ENCODE measurements around the gene PRKCZ.

Gene PRKCZ

GRCh38 chr1:2198571-2198970, 148.4 kb downstream of the PRKCZ start:
- DNase-seq: no peak

GRCh38 chr1:2199042-2199810, 149.0 kb downstream of the PRKCZ start:
- peak; percentile 87 to 91 (median 88) for DNase-seq

GRCh38 chr1:2200308-2200943, 150.2 kb downstream of the PRKCZ start:
- DNase-seq: no peak

GRCh38 chr1:2201062-2201461, 150.9 kb downstream of the PRKCZ start:
- DNase-seq: no peak

GRCh38 chr1:2202008-2202575, 151.9 kb downstream of the PRKCZ start:
- no peak for DNase-seq

- DNase-seq: no peak
Measured at GRCh38 chr1:2202843-2203601, 152.8 kb downstream of the PRKCZ start.

- DNase-seq: no peak
Measured at GRCh38 chr1:2203671-2204414, 153.6 kb downstream of the PRKCZ start.

- DNase-seq: peak in 1 of 3 donors; percentile 98
Measured at GRCh38 chr1:2204415-2205190, 154.4 kb downstream of the PRKCZ start.

- DNase-seq: peak in 2 of 3 donors; percentile 88 to 95
Measured at GRCh38 chr1:2205191-2205952, 155.2 kb downstream of the PRKCZ start.

GRCh38 chr1:2206813-2207487, 156.7 kb downstream of the PRKCZ start:
- DNase-seq: no peak

GRCh38 chr1:2208309-2209239, 158.4 kb downstream of the PRKCZ start:
- DNase-seq: no peak

- DNase-seq: no peak
Measured at GRCh38 chr1:2209400-2210083, 159.3 kb downstream of the PRKCZ start.

GRCh38 chr1:2210084-2210653, 160.0 kb downstream of the PRKCZ start:
- DNase-seq: no peak

- DNase-seq: no peak
Measured at GRCh38 chr1:2210786-2211185, 160.6 kb downstream of the PRKCZ start.

GRCh38 chr1:2212274-2212531, 162.0 kb downstream of the PRKCZ start:
- no peak for DNase-seq

GRCh38 chr1:2212532-2213491, 162.6 kb downstream of the PRKCZ start:
- DNase-seq: peak; percentile 96
